ENCODE data around the gene SH2B2.
"Not testable (repeated sequence)": the region's sequence is repeated elsewhere in the genome, so short reads cannot be mapped to it uniquely, and the experiment has no call there.

DNA sequence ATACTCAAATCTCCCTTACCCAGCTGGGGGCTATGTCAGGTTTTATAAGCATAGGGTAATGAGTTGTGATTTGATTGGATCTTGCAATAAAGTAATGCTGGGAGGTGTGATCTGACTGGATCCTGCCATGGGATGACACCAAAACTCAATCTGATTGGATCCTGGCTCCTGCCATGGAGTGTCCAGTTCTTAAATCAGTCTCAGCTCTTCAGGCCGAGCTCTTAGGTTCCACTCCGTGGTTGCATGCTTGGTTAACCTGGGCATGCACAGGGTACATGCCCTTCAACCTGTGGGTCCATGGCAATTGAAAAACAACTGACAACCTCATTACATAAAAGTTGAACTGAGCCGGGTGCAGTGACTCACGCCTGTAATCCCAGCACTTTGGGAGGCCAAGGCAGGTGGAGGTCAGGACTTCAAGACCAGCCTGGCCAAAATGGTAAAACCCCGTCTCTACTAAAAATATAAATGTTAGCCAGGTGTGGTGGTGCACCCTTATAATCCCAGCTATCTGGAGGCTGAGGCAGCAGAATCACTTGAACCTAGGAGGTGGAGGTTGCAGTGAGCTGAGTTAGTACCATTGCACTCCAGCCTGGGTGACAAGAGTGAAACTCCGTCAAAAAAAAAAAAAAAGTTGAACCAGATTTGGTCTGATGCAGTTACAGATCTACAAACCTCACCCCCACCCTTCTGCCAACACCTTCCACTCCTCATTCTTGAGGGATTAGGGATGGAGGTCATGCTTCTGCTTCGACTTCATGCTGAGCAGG, 54.1 kb downstream of the SH2B2 start:
- not testable (repeated sequence) for TF ChIP-seq EZH2phosphoT487 (IDR thresholded peaks at IDR 0.05; ENCODE audit: insufficient read depth, low read depth); EZH2 (IDR thresholded peaks at IDR 0.05; ENCODE audit: insufficient read depth, poor library complexity, severe bottlenecking)
